Endothelial cell of umbilical vein (primary cell): ENCODE results near the gene ZNF232.
"Not testable (repeated sequence)": the region's sequence is repeated elsewhere in the genome, so short reads cannot be mapped to it uniquely, and the experiment has no call there.

Source experiments
- CTCF ChIP-seq, 2 donors: IDR thresholded peaks; 1 replicate in 1 of 2; 2 replicates in 1 of 2; pipeline ENCODE4 v1.5.1; 2011; ENCODE audit warnings: low read length in 2 of 2, mild to moderate bottlenecking in 2 of 2, moderate library complexity in 2 of 2, control low read depth in 1 of 2, inconsistent platforms in 1 of 2, low read depth in 1 of 2; ENCODE audit not compliant: insufficient read depth in 1 of 2; ENCODE audit errors: extremely low read depth in 1 of 2
- EZH2 ChIP-seq: IDR thresholded peaks from 2 replicates; pipeline ENCODE4 v1.6.1; 2012; ENCODE audit warnings: borderline replicate concordance, low read depth, mild to moderate bottlenecking, moderate library complexity, low read length, inconsistent platforms; ENCODE audit not compliant: severe bottlenecking
- POLR2A ChIP-seq: IDR thresholded peaks from 2 replicates; pipeline ENCODE4 v1.6.1; 2012; ENCODE audit warnings: low read depth, mild to moderate bottlenecking, control low read depth, low read length
- POLR2AphosphoS5 ChIP-seq: IDR thresholded peaks from 2 replicates; pipeline ENCODE4 v1.6.1; 2012; ENCODE audit warnings: low read depth, mild to moderate bottlenecking, control low read depth, low read length, moderate library complexity; ENCODE audit not compliant: insufficient read depth

GRCh38 chr17:5130687-5131086 is 19.0 kb upstream of the ZNF232 start:
- TF ChIP-seq CTCF (IDR thresholded peaks at IDR 0.05; ENCODE audit: extremely low read depth in 1 of 2, insufficient read depth in 1 of 2, low read depth in 1 of 2, low read length in 2 of 2); POLR2A; POLR2AphosphoS5; EZH2: not testable (repeated sequence)
